Heart right ventricle (tissue), 16 donors: Measurements from ENCODE around the gene FGF14. TPM values are rescaled to one million over a fixed set of nuclear protein-coding genes. Genes with fewer than 3 reads are reported as not detected.

Experiments used
- ATAC-seq, 8 donors: fragments of 200-7000 bp; cut with Tn5 transposase; one replicate each; pipeline ENCODE4 v1.9.1; 2020; ENCODE audit warnings: mild to moderate bottlenecking in 8 of 8, moderate library complexity in 8 of 8, moderate number of reproducible peaks in 1 of 8
- DNase-seq, 2 donors: peaks; one replicate each; pipeline ENCODE4 v3.0.0-alpha.2; 2020
- H3K27ac ChIP-seq, 10 donors: fragments of 200-600 bp; sonication (generic) in 2 of 10; one replicate each; pipeline versions ENCODE4 v1.5.0 to v1.8.0; 2020 to 2022; ENCODE audit warnings: mild to moderate bottlenecking in 3 of 10
- H3K27me3 ChIP-seq, 7 donors: fragments of 200-600 bp; one replicate each; pipeline ENCODE4 v1.8.0; 2021 to 2022; ENCODE audit warnings: mild to moderate bottlenecking in 2 of 7
- H3K36me3 ChIP-seq, 9 donors: fragments of 200-600 bp; sonication (generic) in 1 of 9; one replicate each; pipeline versions ENCODE4 v1.5.0 to v1.8.0; 2020 to 2022; ENCODE audit warnings: mild to moderate bottlenecking in 2 of 9
- H3K4me1 ChIP-seq, 9 donors: fragments of 200-600 bp; sonication (generic) in 1 of 9; one replicate each; pipeline versions ENCODE4 v1.5.0 to v1.8.0; 2020 to 2022; ENCODE audit warnings: mild to moderate bottlenecking in 4 of 9
- H3K4me3 ChIP-seq, 10 donors: fragments of 200-600 bp; sonication (generic) in 2 of 10; one replicate each; pipeline versions ENCODE4 v1.5.0 to v1.8.0; 2020 to 2022; ENCODE audit warnings: mild to moderate bottlenecking in 7 of 10, moderate library complexity in 2 of 10
- H3K9me3 ChIP-seq, 11 donors: fragments of 200-600 bp in 10 of 11; sonication (generic) in 2 of 11; one replicate each; pipeline versions ENCODE4 v1.5.0 to v1.8.0; 2013 to 2022; ENCODE audit warnings: mild to moderate bottlenecking in 2 of 11, control low read depth in 1 of 11, moderate library complexity in 1 of 11
- CTCF ChIP-seq, 9 donors: fragments of 200-600 bp; sonication (generic) in 2 of 9; IDR thresholded peaks; one replicate each; pipeline versions ENCODE4 v1.5.0 to v1.8.0; 2021 to 2022; ENCODE audit warnings: antibody characterized with exemption in 9 of 9, mild to moderate bottlenecking in 5 of 9, moderate library complexity in 1 of 9
- WGBS, 2 donors: extraction: QIAGEN DNeasy Blood & Tissue Kit; methylation state at CpG; one replicate each; pipeline ENCODE4 v1.1.7; 2013; ENCODE audit warnings: inconsistent platforms in 1 of 2; 5-methylcytosine and 5-hydroxymethylcytosine counted together
- intact Hi-C, 10 donors: fragments of 100-400 bp; cut with DNase I; formaldehyde crosslinking; loops; one replicate each; pipeline versions ENCODE4 v1.11.1 to v1.14.2; 2022
- polyA plus RNA-seq, 2 donors: library from polyadenylated mRNA; stranded (reverse); fragments of 200-250 nt; gene quantifications; one replicate each; pipeline ENCODE4 v1.2.3, GENCODE V29; 2013
- total RNA-seq, 10 donors: library from RNA; stranded (reverse); fragmentation: NEBNext Ultra II Directional in 3 of 10; extraction: Animal tissue kit (Norgen Biotek cat#: 25700) in 3 of 10; gene quantifications; one replicate each; pipeline versions ENCODE4 v1.2.1 to v1.2.4, GENCODE V29; 2021 to 2023
- donor health status: Arrhythmogenic right ventricular cardiomyopathy.
- donor health status: ischemic (EF 13 %, LVEDD 7.1; RV severe dilation, severe dysfunction).
- donor health status: healthy with polysubstance abuse.
- donor health status: DM: no; HTN: yes; CAD: no.
- donor health status: DM: no; HTN: no; CAD: no.
- donor health status: ischemic (EF 25% LVEDD 6.9; RV normal size, moderate dysfunction).
- donor health status: ischemic (EF 25% LVEDD 5.7; RV mildly dilated, moderate dysfunction).
- donor health status: healthy.
- donor health status: DM: yes; HTN: yes; CAD: no.
- donor health status: Ischemic cardiomyopathy.
- donor health status: ischemic (EF 35%, LVEDD 5.7; RV mildly dilated, moderate dysfunction).
- donor health status: nonischemic (EF 11% LVEDD 7.7; RV severe dilation, severe dysfunction).
- donor health status: DM: yes; HTN: yes; CAD: no.
- donor health status: PGD.
- donor health status: ischemic (EF 29% LVEDD 5.4; RV normal size, mild dysfunction).
- donor health status: nonischemic (EF 23%, LVEDD 6.1; RV moderate dilation, normal function).

The FGF14 gene
- total and polyA plus RNA-seq, 12 donors = 0.20 to 7.8 (median 5.3) TPM

- H3K27ac ChIP-seq = peak overlapping the region in 6 of 10 donors; percentile 11 to 70 (median 54)
- no peaks in the 10 kb centered on the region for H3K9me3 ChIP-seq
- intact Hi-C loops = loop anchor here in 2 of 10 donors (5.0 to 10.0 kb wide), 2 partner anchors 54 to 308 kb away; no protein-coding TSS in a partner anchor
- DNase-seq = peak in 1 of 2 donors; percentile 27
- peak overlapping the region; percentile 31 to 67 (median 61) for H3K4me3 ChIP-seq
- WGBS, 2 donors = 1 to 2% methylated on average over 24 of the region's 24 CpGs
- peaks cover 0 to 57% (median 25%) of the 10 kb centered on the region in 7 donors for H3K27me3 ChIP-seq
- peak; percentile 56 to 82 (median 63) for ATAC-seq
- no peak for TF ChIP-seq CTCF (IDR thresholded peaks at IDR 0.05)
- H3K36me3 ChIP-seq = no peaks in the 10 kb centered on the region
- H3K4me1 ChIP-seq = peaks cover 0 to 23% (median 5%) of the 10 kb centered on the region in 9 donors
These were observed 1.1 kb downstream of the FGF14 start for GRCh38 chr13:102400675-102401145.

- ATAC-seq (peak; percentile 29 to 74 (median 48)), DNase-seq (peak in 1 of 2 donors; percentile 23)
- intact Hi-C loops = loop anchor here in 4 of 10 donors (5.0 to 10.0 kb wide), 8 partner anchors 55 to 455 kb away; no protein-coding TSS in a partner anchor
- H3K36me3 ChIP-seq = no peaks in the 10 kb centered on the region
- peak in 2 of 9 donors; percentile 21 to 31 for TF ChIP-seq CTCF (IDR thresholded peaks at IDR 0.05)
- no peaks in the 10 kb centered on the region for H3K9me3 ChIP-seq
- peak overlapping the region; percentile 31 to 67 (median 61) for H3K4me3 ChIP-seq
- WGBS, 2 donors = 1% methylated on average over 58 of the region's 58 CpGs
- H3K27ac ChIP-seq = peak overlapping the region in 8 of 10 donors; percentile 11 to 70 (median 42)
- H3K27me3 ChIP-seq = peaks cover 0 to 57% (median 25%) of the 10 kb centered on the region in 7 donors
- H3K4me1 ChIP-seq = peaks cover 0 to 27% (median 12%) of the 10 kb centered on the region in 9 donors
These were observed 1.8 kb downstream of the FGF14 start for GRCh38 chr13:102399791-102400674.

GRCh38 chr13:102395939-102396338 is 5.9 kb downstream of the FGF14 start:
- no peak for TF ChIP-seq CTCF (IDR thresholded peaks at IDR 0.05)
- Histone ChIP-seq H3K36me3 (no peaks in the 10 kb centered on the region), H3K27me3 (peaks cover 0 to 27% (median 12%) of the 10 kb centered on the region in 7 donors), H3K9me3 (no peaks in the 10 kb centered on the region), H3K4me3 (no peak overlapping the region), H3K27ac (no peak overlapping the region), H3K4me1 (peaks cover 0 to 32% (median 20%) of the 10 kb centered on the region in 9 donors)
- ATAC-seq (no peak), DNase-seq (no peak)
- 93 to 96% methylated on average over 2 of the region's 2 CpGs for WGBS, 2 donors
- intact Hi-C loops = loop anchor here in 4 of 10 donors (5.0 to 10.0 kb wide), 6 partner anchors 79 to 459 kb away; no protein-coding TSS in a partner anchor

- intact Hi-C loops = loop anchor here in 4 of 10 donors (5.0 to 10.0 kb wide), 6 partner anchors 78 to 460 kb away; no protein-coding TSS in a partner anchor
- Histone ChIP-seq H3K4me3 (peak overlapping the region; percentile 58 to 93 (median 86)), H3K27ac (peak overlapping the region in 9 of 10 donors; percentile 72 to 89 (median 83)), H3K4me1 (peaks cover 0 to 25% (median 20%) of the 10 kb centered on the region in 9 donors), H3K36me3 (no peaks in the 10 kb centered on the region), H3K9me3 (no peaks in the 10 kb centered on the region), H3K27me3 (peaks cover 0 to 19% (median 4%) of the 10 kb centered on the region in 7 donors)
- 88 to 89% methylated on average over 10 of the region's 10 CpGs for WGBS, 2 donors
- DNase-seq (no peak), ATAC-seq (no peak)
- no peak for TF ChIP-seq CTCF (IDR thresholded peaks at IDR 0.05)
These were observed 6.7 kb downstream of the FGF14 start for GRCh38 chr13:102395174-102395573.
